ENCODE results near the gene PPP6R2.

- TF ChIP-seq CTCF (IDR thresholded peaks at IDR 0.05; ENCODE audit: low read length): no peak
- no peak for TF ChIP-seq EZH2 (IDR thresholded peaks at IDR 0.05; ENCODE audit: borderline replicate concordance, low read length)
These were observed 77.5 kb downstream of the PPP6R2 start for GRCh38 chr22:50420581-50420980.

All from OCI-LY1 (cell line).